CD4-positive, CD25-positive, alpha-beta regulatory T cell (primary cell): ENCODE results near the gene SDK1. TPM values are rescaled to one million over a fixed set of nuclear protein-coding genes. Genes with fewer than 3 reads are reported as not detected.

Experiments used
- ATAC-seq, 2 donors: fragments of 150-1000 bp; cut with Tn5 transposase; one replicate each; pipeline ENCODE4 v1.10.0; 2021; ENCODE audit warnings: low read depth in 2 of 2, moderate number of reproducible peaks in 2 of 2, moderate library complexity in 1 of 2
- DNase-seq, 3 donors: peaks; one replicate each; pipeline versions ENCODE4 v3.0.0 to v3.0.0-alpha.2; 2012 to 2022; ENCODE audit warnings: mixed read lengths in 1 of 3
- H3K27ac ChIP-seq: one replicate; pipeline ENCODE4 v1.7.0; 2013; ENCODE audit warnings: mild to moderate bottlenecking, low read length; ENCODE audit not compliant: insufficient read depth, poor library complexity, severe bottlenecking
- H3K27me3 ChIP-seq: one replicate; pipeline ENCODE4 v1.7.0; 2013; ENCODE audit warnings: low read length; ENCODE audit not compliant: control insufficient read depth, insufficient read depth
- H3K36me3 ChIP-seq: one replicate; pipeline ENCODE4 v1.7.0; 2013; ENCODE audit warnings: mild to moderate bottlenecking, low read length, moderate library complexity; ENCODE audit not compliant: control insufficient read depth, insufficient read depth
- H3K4me1 ChIP-seq: 2 replicates; pipeline ENCODE4 v1.7.0; 2013; ENCODE audit warnings: mild to moderate bottlenecking, low read length; ENCODE audit not compliant: insufficient read depth, control insufficient read depth, poor library complexity, severe bottlenecking
- H3K4me3 ChIP-seq: one replicate; pipeline ENCODE4 v1.7.0; 2013; ENCODE audit warnings: low read depth, mild to moderate bottlenecking, low read length, moderate library complexity
- H3K9me3 ChIP-seq, 2 experiments: 1 replicate in 1 of 2; 2 replicates in 1 of 2; pipeline ENCODE4 v1.7.0; 2013; ENCODE audit warnings: low read length in 2 of 2, mild to moderate bottlenecking in 1 of 2, moderate library complexity in 1 of 2; ENCODE audit not compliant: control insufficient read depth in 2 of 2
- H3K27ac Mint-ChIP-seq, 3 donors: one replicate each; pipeline ENCODE4 v1.8.0; 2020 to 2022; ENCODE audit warnings: mild to moderate bottlenecking in 3 of 3, mixed read lengths in 3 of 3, moderate library complexity in 2 of 3
- H3K27me3 Mint-ChIP-seq: one replicate; pipeline ENCODE4 v1.8.0; 2022; ENCODE audit warnings: mild to moderate bottlenecking, mixed read lengths
- H3K36me3 Mint-ChIP-seq: one replicate; pipeline ENCODE4 v1.8.0; 2020; ENCODE audit warnings: mixed read lengths
- H3K4me1 Mint-ChIP-seq, 4 donors: one replicate each; pipeline ENCODE4 v1.8.0; 2020 to 2022; ENCODE audit warnings: mixed read lengths in 4 of 4, mild to moderate bottlenecking in 1 of 4
- H3K4me3 Mint-ChIP-seq, 4 donors: one replicate each; pipeline ENCODE4 v1.8.0; 2020 to 2022; ENCODE audit warnings: mild to moderate bottlenecking in 4 of 4, mixed read lengths in 4 of 4, moderate library complexity in 3 of 4
- H3K9me3 Mint-ChIP-seq, 7 donors: one replicate each; pipeline ENCODE4 v1.8.0; 2020 to 2022; ENCODE audit warnings: mixed read lengths in 7 of 7, mild to moderate bottlenecking in 3 of 7, moderate library complexity in 2 of 7
- polyA plus RNA-seq, 4 donors: library from polyadenylated mRNA; unstranded; fragments of 300-500 nt; fragmentation: Illumina TruSeq; gene quantifications; one replicate each; pipeline ENCODE4 v1.2.3, GENCODE V29; 2021
- total RNA-seq: library from RNA; stranded (reverse); gene quantifications from one replicate; pipeline ENCODE4 v1.2.3, GENCODE V29; 2022

The SDK1 gene
- total and polyA plus RNA-seq, 5 donors from 2014 or later = 0.47 TPM; not detected in 4

DNA sequence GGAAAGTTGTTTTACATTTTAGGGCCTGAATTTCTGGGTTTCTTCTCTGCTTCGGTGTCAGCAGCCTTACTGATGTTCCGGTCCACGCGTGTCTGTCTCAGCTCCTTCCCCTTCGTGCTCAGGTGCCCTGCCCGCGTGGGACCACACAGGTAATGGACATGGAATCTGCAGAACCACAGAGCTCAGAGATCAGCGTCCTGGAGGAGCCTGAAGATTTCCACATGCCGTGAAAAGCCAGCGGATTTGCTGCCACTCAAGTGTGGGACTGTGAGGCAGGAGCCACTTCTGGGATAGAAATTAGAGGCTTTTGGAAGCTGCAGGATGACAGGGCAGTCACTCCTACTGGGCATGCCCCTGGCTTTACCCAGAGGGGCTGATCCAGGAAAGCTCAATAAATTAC lies 714.9 kb downstream of the SDK1 start:
- peaks cover 2 to 8% of the 10 kb centered on the region in 2 experiments for H3K9me3 ChIP-seq

GRCh38 chr7:4017081-4017480 lies 716.0 kb downstream of the SDK1 start:
- H3K27me3 Mint-ChIP-seq = no peaks in the 10 kb centered on the region
- H3K4me3 Mint-ChIP-seq = no peak overlapping the region
- H3K4me1 Mint-ChIP-seq = no peaks in the 10 kb centered on the region
- Histone ChIP-seq H3K36me3 (no peaks in the 10 kb centered on the region), H3K27ac (no peak overlapping the region), H3K4me1 (no peaks in the 10 kb centered on the region), H3K9me3 (peaks cover 2 to 8% of the 10 kb centered on the region in 2 experiments), H3K27me3 (no peaks in the 10 kb centered on the region), H3K4me3 (no peak overlapping the region)
- DNase-seq (no peak), ATAC-seq (no peak)
- peaks cover 2% of the 10 kb centered on the region for H3K36me3 Mint-ChIP-seq
- peaks cover 0 to 10% (median 1%) of the 10 kb centered on the region in 7 donors for H3K9me3 Mint-ChIP-seq
- no peak overlapping the region for H3K27ac Mint-ChIP-seq

More for the DNA sequence above, 714.9 kb downstream of the SDK1 start:
- Mint-ChIP-seq H3K27me3 (no peaks in the 10 kb centered on the region), H3K27ac (no peak overlapping the region), H3K4me3 (no peak overlapping the region), H3K4me1 (no peaks in the 10 kb centered on the region), H3K9me3 (peaks cover 0 to 10% (median 1%) of the 10 kb centered on the region in 7 donors), H3K36me3 (peaks cover 4% of the 10 kb centered on the region)
- no peak for DNase-seq
- no peaks in the 10 kb centered on the region for H3K36me3 ChIP-seq
- H3K4me1 ChIP-seq = no peaks in the 10 kb centered on the region
- no peak for ATAC-seq
- no peak overlapping the region for H3K4me3 ChIP-seq
- no peaks in the 10 kb centered on the region for H3K27me3 ChIP-seq
- H3K27ac ChIP-seq = no peak overlapping the region

GRCh38 chr7:4017785-4018184 lies 716.7 kb downstream of the SDK1 start:
- Histone ChIP-seq H3K27ac (no peak overlapping the region), H3K4me3 (no peak overlapping the region), H3K4me1 (no peaks in the 10 kb centered on the region), H3K9me3 (peaks cover 2 to 8% of the 10 kb centered on the region in 2 experiments), H3K36me3 (no peaks in the 10 kb centered on the region), H3K27me3 (no peaks in the 10 kb centered on the region)
- no peak for ATAC-seq
- Mint-ChIP-seq H3K9me3 (peaks cover 0 to 10% (median 1%) of the 10 kb centered on the region in 7 donors), H3K4me3 (no peak overlapping the region), H3K36me3 (no peaks in the 10 kb centered on the region), H3K4me1 (no peaks in the 10 kb centered on the region), H3K27ac (no peak overlapping the region), H3K27me3 (no peaks in the 10 kb centered on the region)
- no peak for DNase-seq

DNA sequence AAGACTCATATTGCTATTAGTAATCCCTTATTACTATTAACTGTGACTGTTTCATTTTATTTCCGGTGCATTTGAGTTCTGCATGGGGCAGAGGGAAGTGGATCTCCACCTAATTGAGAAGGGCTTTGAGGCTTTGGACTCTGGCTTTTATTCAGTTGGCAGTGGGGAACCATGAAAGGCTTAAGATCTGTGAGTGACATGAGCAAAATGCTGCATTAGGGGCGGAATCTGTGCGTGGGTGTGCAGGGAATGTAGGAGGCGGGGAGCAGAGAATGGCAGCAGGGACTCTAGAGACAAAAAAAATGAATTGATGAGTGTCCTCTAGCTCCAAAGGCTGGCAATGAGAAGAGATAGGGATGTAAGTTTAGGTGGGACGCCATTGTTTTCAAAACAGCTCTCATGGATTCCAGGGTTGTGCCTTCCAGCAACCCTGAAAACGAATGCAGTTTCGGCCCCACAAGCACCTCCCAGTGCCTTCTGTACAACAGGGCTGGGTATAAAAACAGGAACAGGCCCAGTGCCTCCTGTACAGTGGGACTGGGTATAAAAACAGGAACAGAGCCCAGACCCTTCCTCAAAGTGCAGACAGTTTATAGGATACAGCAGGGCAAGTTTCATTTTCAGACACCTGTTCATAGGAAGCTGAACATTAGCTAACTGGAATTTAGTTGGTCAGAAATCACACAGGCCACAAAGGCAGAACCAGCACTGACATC lies 717.7 kb downstream of the SDK1 start:
- no peaks in the 10 kb centered on the region for H3K27me3 Mint-ChIP-seq
- ATAC-seq = no peak
- no peak for DNase-seq
- H3K9me3 ChIP-seq = peaks cover 2 to 8% of the 10 kb centered on the region in 2 experiments
- no peaks in the 10 kb centered on the region for H3K36me3 ChIP-seq
- no peak overlapping the region for H3K4me3 ChIP-seq
- no peak overlapping the region for H3K4me3 Mint-ChIP-seq
- H3K9me3 Mint-ChIP-seq = peaks cover 0 to 10% (median 1%) of the 10 kb centered on the region in 7 donors
- H3K4me1 Mint-ChIP-seq = no peaks in the 10 kb centered on the region
- no peaks in the 10 kb centered on the region for H3K4me1 ChIP-seq
- no peak overlapping the region for H3K27ac ChIP-seq
- no peaks in the 10 kb centered on the region for H3K27me3 ChIP-seq
- H3K27ac Mint-ChIP-seq = no peak overlapping the region
- H3K36me3 Mint-ChIP-seq = no peaks in the 10 kb centered on the region

DNA sequence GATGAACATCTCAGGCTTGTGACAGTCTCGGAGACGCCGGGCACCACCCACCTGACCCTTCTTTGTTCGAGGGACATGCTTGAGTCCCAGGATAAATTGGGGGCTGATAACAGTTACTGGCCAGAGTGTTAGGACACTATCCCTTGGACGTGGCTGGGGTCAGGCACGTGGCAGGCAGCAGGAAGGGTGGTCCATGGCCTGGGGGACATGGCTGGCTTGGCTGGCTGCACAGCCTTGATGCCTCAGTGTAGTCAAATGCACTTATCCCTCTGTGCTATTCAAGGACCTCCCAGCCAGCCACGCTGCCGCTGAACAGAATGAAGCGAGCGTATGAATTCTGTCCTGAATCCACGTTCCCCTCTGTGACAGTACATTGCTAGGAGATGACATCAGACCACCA lies 719.0 kb downstream of the SDK1 start:
- Histone ChIP-seq H3K4me1 (no peaks in the 10 kb centered on the region), H3K4me3 (no peak overlapping the region), H3K27ac (no peak overlapping the region), H3K27me3 (no peaks in the 10 kb centered on the region), H3K9me3 (peaks cover 2 to 8% of the 10 kb centered on the region in 2 experiments), H3K36me3 (no peaks in the 10 kb centered on the region)
- Mint-ChIP-seq H3K4me3 (no peak overlapping the region), H3K27ac (no peak overlapping the region), H3K36me3 (no peaks in the 10 kb centered on the region), H3K27me3 (no peaks in the 10 kb centered on the region), H3K4me1 (no peaks in the 10 kb centered on the region), H3K9me3 (peaks cover 0 to 10% (median 1%) of the 10 kb centered on the region in 7 donors)
- ATAC-seq = no peak
- DNase-seq = no peak

- Mint-ChIP-seq H3K27me3 (no peaks in the 10 kb centered on the region), H3K36me3 (no peaks in the 10 kb centered on the region), H3K27ac (no peak overlapping the region)
These were observed 720.4 kb downstream of the SDK1 start for GRCh38 chr7:4021413-4021812.

GRCh38 chr7:4022265-4022664 lies 721.2 kb downstream of the SDK1 start:
- ATAC-seq = no peak
- Mint-ChIP-seq H3K9me3 (peaks cover 0 to 10% (median 3%) of the 10 kb centered on the region in 7 donors), H3K36me3 (no peaks in the 10 kb centered on the region), H3K27me3 (no peaks in the 10 kb centered on the region), H3K27ac (no peak overlapping the region), H3K4me1 (no peaks in the 10 kb centered on the region), H3K4me3 (no peak overlapping the region)
- no peak for DNase-seq
- Histone ChIP-seq H3K27ac (no peak overlapping the region), H3K9me3 (peaks cover 2 to 8% of the 10 kb centered on the region in 2 experiments), H3K36me3 (no peaks in the 10 kb centered on the region), H3K27me3 (no peaks in the 10 kb centered on the region), H3K4me1 (no peaks in the 10 kb centered on the region), H3K4me3 (no peak overlapping the region)

More at GRCh38 chr7:4021413-4021812, 720.4 kb downstream of the SDK1 start:
- Histone ChIP-seq H3K27ac (no peak overlapping the region), H3K9me3 (peaks cover 2 to 8% of the 10 kb centered on the region in 2 experiments), H3K36me3 (no peaks in the 10 kb centered on the region), H3K27me3 (no peaks in the 10 kb centered on the region), H3K4me1 (no peaks in the 10 kb centered on the region), H3K4me3 (no peak overlapping the region)
- peaks cover 0 to 10% (median 1%) of the 10 kb centered on the region in 7 donors for H3K9me3 Mint-ChIP-seq
- no peaks in the 10 kb centered on the region for H3K4me1 Mint-ChIP-seq
- DNase-seq = no peak
- no peak for ATAC-seq
- no peak overlapping the region for H3K4me3 Mint-ChIP-seq

- no peak for ATAC-seq
- Histone ChIP-seq H3K27ac (no peak overlapping the region), H3K4me3 (no peak overlapping the region), H3K27me3 (no peaks in the 10 kb centered on the region), H3K36me3 (no peaks in the 10 kb centered on the region), H3K4me1 (no peaks in the 10 kb centered on the region), H3K9me3 (peaks cover 2 to 7% of the 10 kb centered on the region in 2 experiments)
- H3K27me3 Mint-ChIP-seq = no peaks in the 10 kb centered on the region
- peaks cover 0 to 5% (median 2%) of the 10 kb centered on the region in 7 donors for H3K9me3 Mint-ChIP-seq
- H3K27ac Mint-ChIP-seq = no peak overlapping the region
- no peaks in the 10 kb centered on the region for H3K4me1 Mint-ChIP-seq
- no peak for DNase-seq
- no peak overlapping the region for H3K4me3 Mint-ChIP-seq
- H3K36me3 Mint-ChIP-seq = no peaks in the 10 kb centered on the region
These were observed 722.5 kb downstream of the SDK1 start for GRCh38 chr7:4023502-4023901.
